ENCODE data around the gene ZFYVE21. TPM values are rescaled to one million over a fixed set of nuclear protein-coding genes. Genes with fewer than 3 reads are reported as not detected.

The ZFYVE21 gene
- total and polyA plus RNA-seq, 7 experiments from 2014 or later: 5.8 to 19.0 (median 15.6) TPM

DNA sequence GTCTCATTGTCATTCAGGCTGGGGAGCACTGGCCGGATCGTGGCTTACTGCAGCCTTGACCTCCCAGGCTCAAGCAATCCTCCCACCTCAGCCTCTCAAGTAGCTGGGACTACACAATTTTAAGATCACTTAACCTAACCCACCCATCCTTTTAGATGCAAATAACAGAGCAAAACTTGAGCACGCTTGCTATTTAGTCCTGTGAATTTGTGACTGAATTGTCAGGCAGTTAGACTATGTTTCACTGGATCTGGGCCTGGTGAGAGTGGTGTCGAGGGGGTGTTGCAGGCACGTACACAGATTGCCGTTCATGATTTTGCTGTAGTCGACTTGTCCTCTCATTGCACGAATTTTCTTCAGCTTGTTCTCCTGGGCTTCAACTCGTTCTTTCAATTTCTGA, 38.2 kb downstream of the ZFYVE21 start:
- no peaks in the 10 kb centered on the region for H3K27me3 Mint-ChIP-seq
- H3K27ac Mint-ChIP-seq: no peak overlapping the region
- peaks cover 0 to 12% (median 0%) of the 10 kb centered on the region in 5 donors for H3K36me3 Mint-ChIP-seq
- peaks cover 0 to 11% (median 4%) of the 10 kb centered on the region in 7 donors for H3K4me1 Mint-ChIP-seq
- Histone ChIP-seq H3K27me3 (ENCODE audit: control insufficient read depth in 2 of 2, insufficient read depth in 2 of 2, low read length in 2 of 2) (no peaks in the 10 kb centered on the region), H3K9me3 (ENCODE audit: control insufficient read depth in 2 of 3, low read length in 3 of 3) (no peaks in the 10 kb centered on the region), H3K4me1 (ENCODE audit: control insufficient read depth in 2 of 2, insufficient read depth in 2 of 2, low read length in 2 of 2) (peaks cover under 1 to 2% of the 10 kb centered on the region in 2 donors), H3K4me3 (ENCODE audit: low read length) (no peak overlapping the region), H3K27ac (ENCODE audit: low read depth, low read length) (no peak overlapping the region), H3K36me3 (ENCODE audit: control insufficient read depth in 2 of 3, insufficient read depth in 3 of 3, low read length in 3 of 3) (no peaks in the 10 kb centered on the region)
- ATAC-seq (no peak), DNase-seq (no peak)
- ChIA-PET POLR2A (no interaction called here), CTCF (no interaction called here)
- intact Hi-C loops (cut with micrococcal nuclease): no loop called here
- no peaks in the 10 kb centered on the region for H3K9me3 Mint-ChIP-seq
- no peak overlapping the region for H3K4me3 Mint-ChIP-seq

- H3K9me3 Mint-ChIP-seq: no peaks in the 10 kb centered on the region
- no peak overlapping the region for H3K4me3 Mint-ChIP-seq
- peaks cover 0 to 12% (median 0%) of the 10 kb centered on the region in 5 donors for H3K36me3 Mint-ChIP-seq
These were observed 39.5 kb downstream of the ZFYVE21 start for GRCh38 chr14:103755060-103755459.

DNA sequence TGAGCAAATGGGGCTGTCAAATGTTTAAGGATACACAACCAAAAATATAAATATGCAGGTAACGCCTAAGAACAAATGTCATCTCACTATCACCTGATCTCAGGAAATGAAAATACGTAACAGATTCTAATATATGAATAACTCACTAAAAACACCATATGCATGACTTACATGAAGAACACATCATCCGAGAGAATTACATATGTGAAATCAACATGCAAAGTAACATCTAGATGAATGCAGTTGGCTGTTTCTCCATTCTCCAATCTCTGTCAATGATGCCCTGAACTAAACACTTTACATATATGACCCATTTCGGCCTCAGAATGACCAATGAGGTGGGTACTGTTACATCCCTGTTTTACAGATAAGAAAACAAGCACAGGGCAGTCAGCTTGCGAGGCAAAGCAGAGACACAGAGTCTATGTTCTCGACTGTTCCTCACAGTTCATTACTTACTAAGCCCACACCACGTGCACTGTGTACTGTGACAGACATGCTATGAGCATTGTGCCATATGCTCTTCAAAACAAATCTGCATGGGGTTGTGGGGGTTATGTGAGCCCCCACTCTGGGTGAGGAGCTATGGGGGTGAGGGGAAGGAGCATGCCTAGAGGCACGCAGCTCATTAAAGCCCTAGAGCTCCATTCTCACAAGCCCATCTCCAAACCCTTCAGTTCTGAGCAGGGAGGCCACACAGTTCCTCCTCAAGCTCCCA, 42.6 kb downstream of the ZFYVE21 start:
- H3K4me1 ChIP-seq (ENCODE audit: control insufficient read depth in 2 of 2, insufficient read depth in 2 of 2, low read length in 2 of 2): no peaks in the 10 kb centered on the region
- H3K9me3 ChIP-seq (ENCODE audit: control insufficient read depth in 2 of 3, low read length in 3 of 3): no peaks in the 10 kb centered on the region
- DNase-seq (no peak), ATAC-seq (no peak)
- H3K27ac Mint-ChIP-seq: no peak overlapping the region
- CTCF ChIA-PET: interaction anchor here (0.6 to 1.0 kb wide), 2 partner anchors 10 to 39 kb away, joined by 3 to 4 read pairs; no protein-coding TSS in a partner anchor
- H3K27me3 Mint-ChIP-seq: no peaks in the 10 kb centered on the region
- no peaks in the 10 kb centered on the region for H3K4me1 Mint-ChIP-seq
- no peak overlapping the region for H3K4me3 Mint-ChIP-seq
- no peaks in the 10 kb centered on the region for H3K27me3 ChIP-seq (ENCODE audit: control insufficient read depth in 2 of 2, insufficient read depth in 2 of 2, low read length in 2 of 2)
- H3K36me3 Mint-ChIP-seq: peaks cover 0 to 13% (median 0%) of the 10 kb centered on the region in 5 donors
- H3K4me3 ChIP-seq (ENCODE audit: low read length): no peak overlapping the region
- H3K27ac ChIP-seq (ENCODE audit: low read depth, low read length): no peak overlapping the region
- H3K9me3 Mint-ChIP-seq: no peaks in the 10 kb centered on the region
- POLR2A ChIA-PET: interaction anchor here (1.2 kb wide), 1 partner anchor 21 kb away, joined by 4 read pairs; no protein-coding TSS in a partner anchor
- H3K36me3 ChIP-seq (ENCODE audit: control insufficient read depth in 2 of 3, insufficient read depth in 3 of 3, low read length in 3 of 3): no peaks in the 10 kb centered on the region
- intact Hi-C loops (cut with micrococcal nuclease): no loop called here

More at GRCh38 chr14:103755060-103755459, 39.5 kb downstream of the ZFYVE21 start:
- no peak overlapping the region for H3K4me3 ChIP-seq (ENCODE audit: low read length)
- H3K4me1 Mint-ChIP-seq: peaks cover 0 to under 1% (median 0%) of the 10 kb centered on the region in 7 donors
- ChIA-PET POLR2A (no interaction called here), CTCF (no interaction called here)
- H3K27me3 ChIP-seq (ENCODE audit: control insufficient read depth in 2 of 2, insufficient read depth in 2 of 2, low read length in 2 of 2): no peaks in the 10 kb centered on the region
- no peaks in the 10 kb centered on the region for H3K27me3 Mint-ChIP-seq
- no peaks in the 10 kb centered on the region for H3K4me1 ChIP-seq (ENCODE audit: control insufficient read depth in 2 of 2, insufficient read depth in 2 of 2, low read length in 2 of 2)
- DNase-seq (no peak), ATAC-seq (no peak)
- intact Hi-C loops (cut with micrococcal nuclease): no loop called here
- no peaks in the 10 kb centered on the region for H3K9me3 ChIP-seq (ENCODE audit: control insufficient read depth in 2 of 3, low read length in 3 of 3)
- H3K27ac ChIP-seq (ENCODE audit: low read depth, low read length): no peak overlapping the region
- H3K36me3 ChIP-seq (ENCODE audit: control insufficient read depth in 2 of 3, insufficient read depth in 3 of 3, low read length in 3 of 3): no peaks in the 10 kb centered on the region
- no peak overlapping the region for H3K27ac Mint-ChIP-seq

GRCh38 chr14:103762036-103762435, 46.4 kb downstream of the ZFYVE21 start:
- Mint-ChIP-seq H3K36me3 (peaks cover 0 to 12% (median 10%) of the 10 kb centered on the region in 5 donors), H3K27ac (no peak overlapping the region), H3K27me3 (no peaks in the 10 kb centered on the region), H3K9me3 (no peaks in the 10 kb centered on the region), H3K4me3 (no peak overlapping the region), H3K4me1 (peaks cover 0 to 5% (median 0%) of the 10 kb centered on the region in 7 donors)
- intact Hi-C loops (cut with micrococcal nuclease): no loop called here
- DNase-seq (no peak), ATAC-seq (no peak)
- Histone ChIP-seq H3K4me3 (ENCODE audit: low read length) (no peak overlapping the region), H3K4me1 (ENCODE audit: control insufficient read depth in 2 of 2, insufficient read depth in 2 of 2, low read length in 2 of 2) (no peaks in the 10 kb centered on the region), H3K27me3 (ENCODE audit: control insufficient read depth in 2 of 2, insufficient read depth in 2 of 2, low read length in 2 of 2) (no peaks in the 10 kb centered on the region), H3K27ac (ENCODE audit: low read depth, low read length) (no peak overlapping the region), H3K9me3 (ENCODE audit: control insufficient read depth in 2 of 3, low read length in 3 of 3) (no peaks in the 10 kb centered on the region), H3K36me3 (ENCODE audit: control insufficient read depth in 2 of 3, insufficient read depth in 3 of 3, low read length in 3 of 3) (no peaks in the 10 kb centered on the region)
- CTCF ChIA-PET: no interaction called here
- POLR2A ChIA-PET: no interaction called here

- Mint-ChIP-seq H3K9me3 (no peaks in the 10 kb centered on the region), H3K4me1 (peaks cover 0 to 5% (median 0%) of the 10 kb centered on the region in 7 donors), H3K36me3 (peaks cover 0 to 14% (median 10%) of the 10 kb centered on the region in 5 donors), H3K27me3 (no peaks in the 10 kb centered on the region), H3K27ac (no peak overlapping the region), H3K4me3 (no peak overlapping the region)
- POLR2A ChIA-PET: no interaction called here
- Histone ChIP-seq H3K4me1 (ENCODE audit: control insufficient read depth in 2 of 2, insufficient read depth in 2 of 2, low read length in 2 of 2) (no peaks in the 10 kb centered on the region), H3K36me3 (ENCODE audit: control insufficient read depth in 2 of 3, insufficient read depth in 3 of 3, low read length in 3 of 3) (no peaks in the 10 kb centered on the region), H3K9me3 (ENCODE audit: control insufficient read depth in 2 of 3, low read length in 3 of 3) (no peaks in the 10 kb centered on the region), H3K4me3 (ENCODE audit: low read length) (no peak overlapping the region), H3K27ac (ENCODE audit: low read depth, low read length) (no peak overlapping the region), H3K27me3 (ENCODE audit: control insufficient read depth in 2 of 2, insufficient read depth in 2 of 2, low read length in 2 of 2) (no peaks in the 10 kb centered on the region)
- no peak for DNase-seq
- intact Hi-C loops (cut with micrococcal nuclease): no loop called here
- ATAC-seq: no peak
- CTCF ChIA-PET: no interaction called here
These were observed 46.9 kb downstream of the ZFYVE21 start for GRCh38 chr14:103762541-103762940.

GRCh38 chr14:103763730-103764488, 48.3 kb downstream of the ZFYVE21 start:
- Histone ChIP-seq H3K27ac (ENCODE audit: low read depth, low read length) (no peak overlapping the region), H3K9me3 (ENCODE audit: control insufficient read depth in 2 of 3, low read length in 3 of 3) (no peaks in the 10 kb centered on the region), H3K4me1 (ENCODE audit: control insufficient read depth in 2 of 2, insufficient read depth in 2 of 2, low read length in 2 of 2) (no peaks in the 10 kb centered on the region), H3K27me3 (ENCODE audit: control insufficient read depth in 2 of 2, insufficient read depth in 2 of 2, low read length in 2 of 2) (no peaks in the 10 kb centered on the region), H3K36me3 (ENCODE audit: control insufficient read depth in 2 of 3, insufficient read depth in 3 of 3, low read length in 3 of 3) (no peaks in the 10 kb centered on the region), H3K4me3 (ENCODE audit: low read length) (no peak overlapping the region)
- intact Hi-C loops (cut with micrococcal nuclease): no loop called here
- H3K27me3 Mint-ChIP-seq: no peaks in the 10 kb centered on the region
- ChIA-PET CTCF (interaction anchor here (0.6 to 0.7 kb wide), 2 partner anchors 45 to 305 kb away, joined by 3 to 4 read pairs; no protein-coding TSS in a partner anchor), POLR2A (no interaction called here)
- no peak overlapping the region for H3K27ac Mint-ChIP-seq
- H3K36me3 Mint-ChIP-seq: peaks cover 0 to 16% (median 10%) of the 10 kb centered on the region in 5 donors
- no peak for ATAC-seq
- H3K4me3 Mint-ChIP-seq: no peak overlapping the region
- H3K9me3 Mint-ChIP-seq: no peaks in the 10 kb centered on the region
- no peak for DNase-seq
- H3K4me1 Mint-ChIP-seq: peaks cover 0 to 5% (median 0%) of the 10 kb centered on the region in 7 donors
